Stimulated activated naive B cell treated with anti-CD40 and anti-IgM and Interleukin-4, amounts not matched to agents 10 μg/mL and 1 μg/mL and 100 μg/mL, for 72 hours (primary cell): ENCODE results near the gene GNAI2.
"Not testable (repeated sequence)": the region's sequence is repeated elsewhere in the genome, so short reads cannot be mapped to it uniquely, and the experiment has no call there.

ENCODE experiments used
- ATAC-seq, 2 donors: fragments of 150-1000 bp; cut with Tn5 transposase; replicated peaks; 2 replicates each; pipeline ENCODE4 v1.10.0; 2021; ENCODE audit warnings: moderate library complexity in 1 of 2
- DNase-seq: peaks from one replicate; pipeline ENCODE4 v3.0.0; 2021
- H3K27ac Mint-ChIP-seq: one replicate; pipeline ENCODE4 v1.8.0; 2022; ENCODE audit warnings: mild to moderate bottlenecking, mixed read lengths
- H3K27me3 Mint-ChIP-seq, 2 donors: one replicate each; pipeline ENCODE4 v1.8.0; 2022; ENCODE audit warnings: mixed read lengths in 2 of 2
- H3K36me3 Mint-ChIP-seq, 2 donors: one replicate each; pipeline ENCODE4 v1.8.0; 2022; ENCODE audit warnings: mixed read lengths in 2 of 2, mild to moderate bottlenecking in 1 of 2
- H3K4me1 Mint-ChIP-seq, 2 donors: one replicate each; pipeline ENCODE4 v1.8.0; 2022; ENCODE audit warnings: mixed read lengths in 2 of 2, mild to moderate bottlenecking in 1 of 2
- H3K4me3 Mint-ChIP-seq, 2 donors: one replicate each; pipeline ENCODE4 v1.8.0; 2022; ENCODE audit warnings: mild to moderate bottlenecking in 2 of 2, mixed read lengths in 2 of 2, moderate library complexity in 1 of 2
- H3K9me3 Mint-ChIP-seq, 2 donors: one replicate each; pipeline ENCODE4 v1.8.0; 2022; ENCODE audit warnings: mixed read lengths in 2 of 2, mild to moderate bottlenecking in 1 of 2

The GNAI2 gene

GRCh38 chr3:50264383-50264963 lies 28.5 kb downstream of the GNAI2 start:
- H3K4me1 Mint-ChIP-seq = peaks cover 5 to 18% of the 10 kb centered on the region in 2 donors
- H3K27me3 Mint-ChIP-seq = peaks cover 24 to 46% of the 10 kb centered on the region in 2 donors
- no peak for ATAC-seq
- H3K9me3 Mint-ChIP-seq = no peaks in the 10 kb centered on the region
- H3K27ac Mint-ChIP-seq = peak overlapping the region; percentile 65
- H3K36me3 Mint-ChIP-seq = peaks cover 0 to 4% of the 10 kb centered on the region in 2 donors
- H3K4me3 Mint-ChIP-seq = no peak overlapping the region
- DNase-seq = no peak

- no peak for DNase-seq
These were observed 29.0 kb downstream of the GNAI2 start for GRCh38 chr3:50264964-50265485.

DNA sequence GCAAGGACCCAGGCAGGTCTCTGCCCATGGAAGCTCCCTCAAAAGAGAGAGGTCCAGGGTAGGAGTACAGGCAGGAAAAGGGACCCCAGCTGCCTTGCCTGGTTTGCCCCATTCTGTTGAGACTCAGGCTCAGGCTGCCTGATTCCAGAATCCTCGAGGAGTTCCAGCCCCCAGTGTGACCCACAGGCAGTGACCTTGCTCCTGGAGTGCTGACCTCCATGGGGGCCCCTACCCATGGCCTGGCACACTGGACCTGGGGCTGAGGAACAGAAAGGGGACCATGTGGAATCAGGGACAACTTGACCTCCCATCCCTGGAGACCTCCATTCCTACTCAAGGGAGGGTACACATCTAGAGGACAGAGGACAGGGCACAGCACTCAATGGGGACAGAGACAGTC lies 29.6 kb downstream of the GNAI2 start:
- no peak for ATAC-seq
- H3K4me1 Mint-ChIP-seq = peaks cover 3 to 9% of the 10 kb centered on the region in 2 donors
- H3K27ac Mint-ChIP-seq = no peak overlapping the region
- no peak overlapping the region for H3K4me3 Mint-ChIP-seq
- no peaks in the 10 kb centered on the region for H3K9me3 Mint-ChIP-seq
- H3K27me3 Mint-ChIP-seq = peaks cover 24 to 55% of the 10 kb centered on the region in 2 donors
- H3K36me3 Mint-ChIP-seq = no peaks in the 10 kb centered on the region
- DNase-seq = no peak

More at GRCh38 chr3:50264964-50265485, 29.0 kb downstream of the GNAI2 start:
- H3K9me3 Mint-ChIP-seq = no peaks in the 10 kb centered on the region
- peaks cover 3 to 12% of the 10 kb centered on the region in 2 donors for H3K4me1 Mint-ChIP-seq
- H3K27ac Mint-ChIP-seq = no peak overlapping the region
- no peak for ATAC-seq
- peaks cover 24 to 51% of the 10 kb centered on the region in 2 donors for H3K27me3 Mint-ChIP-seq
- H3K36me3 Mint-ChIP-seq = no peaks in the 10 kb centered on the region
- H3K4me3 Mint-ChIP-seq = no peak overlapping the region

DNA sequence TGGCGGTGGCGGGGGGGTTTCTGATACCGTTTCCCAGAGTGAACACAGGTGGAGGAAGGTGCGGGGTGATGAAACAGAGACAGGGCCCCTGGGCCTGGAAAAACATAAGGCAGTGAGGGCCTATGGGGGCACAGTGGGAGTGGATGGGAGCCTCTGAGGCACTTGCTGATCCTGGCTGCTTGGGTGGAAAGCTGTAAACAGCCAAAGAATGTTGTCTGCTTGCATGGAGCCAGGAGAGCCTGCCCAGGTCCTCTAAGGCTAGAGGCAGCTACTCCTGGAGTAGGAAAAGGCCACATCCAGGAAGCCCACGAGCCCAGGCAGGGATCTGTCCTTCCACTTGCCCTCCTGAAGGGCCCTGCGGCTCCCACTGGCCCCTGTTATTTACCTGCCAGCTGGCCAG lies 30.0 kb downstream of the GNAI2 start:
- DNase-seq (no peak), ATAC-seq (no peak)
- Mint-ChIP-seq H3K27me3 (peaks cover 24 to 55% of the 10 kb centered on the region in 2 donors), H3K9me3 (no peaks in the 10 kb centered on the region), H3K27ac (no peak overlapping the region), H3K36me3 (no peaks in the 10 kb centered on the region), H3K4me3 (no peak overlapping the region), H3K4me1 (peaks cover 3 to 4% of the 10 kb centered on the region in 2 donors)

DNA sequence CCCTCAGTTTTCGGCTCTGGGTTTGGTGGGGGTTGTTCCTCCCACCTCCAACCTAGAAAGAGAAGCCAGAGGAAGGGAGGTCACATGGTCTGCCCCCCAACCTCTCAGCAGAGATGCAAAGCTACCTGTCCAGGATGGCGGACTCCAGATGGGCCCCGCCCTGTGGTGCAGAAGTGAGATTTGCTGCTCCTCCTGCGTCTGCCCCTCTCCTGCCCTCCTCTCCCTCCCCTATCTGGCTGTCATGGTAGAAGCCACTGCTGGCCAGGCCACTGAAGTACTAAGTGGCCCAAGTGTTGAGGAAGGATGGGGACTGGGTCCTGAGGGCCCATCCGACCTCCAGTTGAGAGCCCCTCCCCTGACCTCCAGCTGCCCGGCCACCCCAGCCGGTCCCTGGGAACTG lies 30.8 kb downstream of the GNAI2 start:
- H3K4me3 Mint-ChIP-seq = no peak overlapping the region
- H3K27me3 Mint-ChIP-seq = peaks cover 24 to 55% of the 10 kb centered on the region in 2 donors
- no peaks in the 10 kb centered on the region for H3K9me3 Mint-ChIP-seq
- H3K4me1 Mint-ChIP-seq = no peaks in the 10 kb centered on the region
- H3K27ac Mint-ChIP-seq = no peak overlapping the region
- no peak for DNase-seq
- no peaks in the 10 kb centered on the region for H3K36me3 Mint-ChIP-seq
- no peak for ATAC-seq

- DNase-seq (no peak), ATAC-seq (no peak)
- Mint-ChIP-seq H3K27ac (no peak overlapping the region), H3K9me3 (no peaks in the 10 kb centered on the region), H3K27me3 (peaks cover 24 to 55% of the 10 kb centered on the region in 2 donors), H3K36me3 (no peaks in the 10 kb centered on the region), H3K4me3 (no peak overlapping the region), H3K4me1 (no peaks in the 10 kb centered on the region)
These were observed 31.4 kb downstream of the GNAI2 start for GRCh38 chr3:50267280-50267913.

- Mint-ChIP-seq H3K4me1 (peaks cover 5 to 6% of the 10 kb centered on the region in 2 donors), H3K27ac (no peak overlapping the region), H3K36me3 (no peaks in the 10 kb centered on the region), H3K9me3 (no peaks in the 10 kb centered on the region), H3K4me3 (no peak overlapping the region), H3K27me3 (peaks cover 29 to 60% of the 10 kb centered on the region in 2 donors)
- DNase-seq (no peak), ATAC-seq (no peak)
These were observed 32.3 kb downstream of the GNAI2 start for GRCh38 chr3:50268276-50268675.

DNA sequence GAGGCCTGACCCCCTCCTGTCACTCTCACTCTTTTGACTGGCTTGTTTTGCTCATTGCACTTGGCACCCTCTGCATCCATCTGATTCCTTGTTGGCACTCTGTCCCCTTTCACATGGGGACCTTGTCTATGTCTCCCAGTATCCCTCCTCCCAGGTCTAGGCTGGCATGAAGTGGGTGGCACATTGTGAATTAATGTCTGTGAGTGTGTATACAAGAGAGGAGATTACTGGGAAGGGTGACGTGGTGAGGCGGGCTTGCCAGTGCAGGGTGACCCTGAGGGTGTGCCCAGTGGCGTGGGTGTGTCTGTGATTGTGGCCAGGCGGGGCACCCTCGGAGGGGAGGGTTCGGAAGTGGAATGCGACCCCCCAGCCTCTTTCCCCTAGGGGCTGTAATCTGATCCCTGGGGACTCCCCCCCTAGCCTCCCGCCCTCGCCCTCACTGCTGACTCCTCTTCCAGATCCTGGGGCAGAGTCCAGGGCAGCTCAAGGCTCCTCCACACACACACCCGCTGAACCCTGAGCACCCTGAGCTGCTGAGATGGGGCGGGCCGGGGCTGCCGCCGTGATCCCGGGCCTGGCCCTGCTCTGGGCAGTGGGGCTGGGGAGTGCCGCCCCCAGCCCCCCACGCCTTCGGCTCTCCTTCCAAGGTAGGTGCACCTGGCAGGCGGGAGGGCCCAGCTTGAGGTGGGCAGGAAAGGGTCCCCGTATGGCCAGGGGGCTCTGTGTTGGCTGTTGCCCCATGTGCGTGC lies 32.9 kb downstream of the GNAI2 start, which contains the start of gene SEMA3B:
Gene SEMA3B, plus strand, starts transcription at position 445 of the 749 bp plus-strand sequence. Its CDS starts 94 bp downstream, at position 539.
- Mint-ChIP-seq H3K27ac (no peak within 1 kb of the TSS), H3K4me1 (peaks cover 6 to 9% of the 10 kb centered on the region in 2 donors), H3K36me3 (no peaks in the 10 kb centered on the region), H3K9me3 (no peaks in the 10 kb centered on the region), H3K27me3 (peaks cover 29 to 64% of the 10 kb centered on the region in 2 donors), H3K4me3 (no peak within 1 kb of the TSS)
- DNase-seq = no peak
- no peak for ATAC-seq

GRCh38 chr3:50269460-50269859 lies 33.5 kb downstream of the GNAI2 start:
- Mint-ChIP-seq H3K27me3 (peaks cover 32 to 66% of the 10 kb centered on the region in 2 donors), H3K27ac (no peak overlapping the region), H3K36me3 (no peaks in the 10 kb centered on the region), H3K9me3 (no peaks in the 10 kb centered on the region), H3K4me1 (peaks cover 11 to 15% of the 10 kb centered on the region in 2 donors), H3K4me3 (no peak overlapping the region)
- ATAC-seq = no peak
- no peak for DNase-seq

DNA sequence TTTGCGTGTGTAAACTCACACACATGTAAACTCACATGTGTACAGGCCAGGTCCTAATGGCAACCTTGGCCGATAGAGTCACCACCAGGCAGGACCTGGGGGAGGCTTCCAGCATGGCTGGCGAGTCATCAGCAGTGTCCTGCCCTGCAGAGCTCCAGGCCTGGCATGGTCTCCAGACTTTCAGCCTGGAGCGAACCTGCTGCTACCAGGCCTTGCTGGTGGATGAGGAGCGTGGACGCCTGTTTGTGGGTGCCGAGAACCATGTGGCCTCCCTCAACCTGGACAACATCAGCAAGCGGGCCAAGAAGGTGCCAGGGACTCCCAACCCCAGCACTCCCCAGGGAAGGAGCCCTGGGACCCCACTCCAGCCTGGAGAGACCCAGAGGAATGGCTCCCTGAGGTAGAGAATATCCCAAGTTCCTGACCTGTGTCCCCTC lies 34.0 kb downstream of the GNAI2 start:
- no peak for DNase-seq
- no peak for ATAC-seq
- peaks cover 13 to 20% of the 10 kb centered on the region in 2 donors for H3K4me1 Mint-ChIP-seq
- H3K27me3 Mint-ChIP-seq = peaks cover 37 to 71% of the 10 kb centered on the region in 2 donors
- H3K36me3 Mint-ChIP-seq = no peaks in the 10 kb centered on the region
- no peak overlapping the region for H3K4me3 Mint-ChIP-seq
- H3K9me3 Mint-ChIP-seq = no peaks in the 10 kb centered on the region
- no peak overlapping the region for H3K27ac Mint-ChIP-seq

DNA sequence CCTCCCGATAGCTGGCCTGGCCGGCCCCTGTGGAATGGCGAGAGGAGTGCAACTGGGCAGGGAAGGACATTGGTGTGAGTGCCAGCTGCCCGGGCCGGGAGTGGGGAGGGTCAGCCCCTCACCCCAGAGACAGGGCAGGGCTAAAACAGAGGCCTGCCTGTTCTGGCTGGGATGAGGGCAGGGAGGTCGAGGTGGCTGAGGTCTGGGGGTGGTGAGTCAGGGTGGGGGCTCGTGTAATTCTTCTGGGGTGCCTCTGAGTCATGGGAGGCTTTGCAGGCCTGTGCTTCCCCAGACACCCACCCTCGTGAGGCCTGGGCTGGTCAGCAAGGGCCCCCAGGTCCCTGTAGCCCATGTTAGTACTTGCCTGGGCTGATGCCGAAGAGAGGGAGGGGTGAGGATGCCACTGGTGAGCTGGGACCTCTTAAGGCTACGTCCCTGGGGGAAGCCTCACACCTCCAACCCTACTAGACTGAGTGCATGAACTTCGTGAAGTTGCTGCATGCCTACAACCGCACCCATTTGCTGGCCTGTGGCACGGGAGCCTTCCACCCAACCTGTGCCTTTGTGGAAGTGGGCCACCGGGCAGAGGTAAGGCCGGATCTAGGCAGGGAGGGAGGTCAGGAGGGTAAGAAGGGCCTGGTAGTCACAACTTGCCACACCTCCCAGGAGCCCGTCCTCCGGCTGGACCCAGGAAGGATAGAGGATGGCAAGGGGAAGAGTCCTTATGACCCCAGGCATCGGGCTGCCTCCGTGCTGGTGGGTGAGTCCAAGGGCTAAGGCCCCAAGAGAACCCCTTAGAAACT lies 34.6 kb downstream of the GNAI2 start:
- peaks cover 42 to 76% of the 10 kb centered on the region in 2 donors for H3K27me3 Mint-ChIP-seq

GRCh38 chr3:50271314-50271936 lies 35.4 kb downstream of the GNAI2 start:
- H3K4me3 Mint-ChIP-seq = no peak overlapping the region
- DNase-seq (no peak), ATAC-seq (no peak)
- no peaks in the 10 kb centered on the region for H3K36me3 Mint-ChIP-seq
- peaks cover 44 to 77% of the 10 kb centered on the region in 2 donors for H3K27me3 Mint-ChIP-seq
- H3K9me3 Mint-ChIP-seq = no peaks in the 10 kb centered on the region
- H3K4me1 Mint-ChIP-seq = peaks cover 20 to 34% of the 10 kb centered on the region in 2 donors
- no peak overlapping the region for H3K27ac Mint-ChIP-seq

More for the DNA sequence above, 34.6 kb downstream of the GNAI2 start:
- ATAC-seq = no peak
- DNase-seq = no peak
- Mint-ChIP-seq H3K27ac (no peak overlapping the region), H3K9me3 (no peaks in the 10 kb centered on the region), H3K4me1 (peaks cover 15 to 26% of the 10 kb centered on the region in 2 donors), H3K4me3 (no peak overlapping the region), H3K36me3 (no peaks in the 10 kb centered on the region)

GRCh38 chr3:50272538-50272910 lies 36.5 kb downstream of the GNAI2 start:
- not testable (repeated sequence) for ATAC-seq, H3K4me3 Mint-ChIP-seq, H3K27ac Mint-ChIP-seq, DNase-seq, H3K36me3 Mint-ChIP-seq, H3K9me3 Mint-ChIP-seq
- Mint-ChIP-seq H3K27me3 (peaks cover 44 to 72% of the 10 kb centered on the region in 2 donors), H3K4me1 (peaks cover 20 to 34% of the 10 kb centered on the region in 2 donors)
